Liver (tissue), 9 donors: ENCODE data around the gene CHTOP. TPM values are rescaled to one million over a fixed set of nuclear protein-coding genes. Genes with fewer than 3 reads are reported as not detected.

Experiments used
- DNase-seq: peaks from one replicate; pipeline ENCODE4 v3.0.0-alpha.2; 2017; ENCODE audit warnings: low spot score
- H3K27ac ChIP-seq, 2 donors: one replicate each; pipeline ENCODE4 v1.7.0; 2013; ENCODE audit warnings: inconsistent platforms in 2 of 2, low read length in 2 of 2, control low read depth in 1 of 2, low read depth in 1 of 2, mild to moderate bottlenecking in 1 of 2
- H3K27me3 ChIP-seq, 4 donors: one replicate each; pipeline versions ENCODE4 v1.6.1 to v1.7.0; 2013; ENCODE audit warnings: low read length in 3 of 4, inconsistent platforms in 1 of 4, mild to moderate bottlenecking in 1 of 4, moderate library complexity in 1 of 4; ENCODE audit not compliant: control insufficient read depth in 4 of 4, insufficient read depth in 4 of 4
- H3K36me3 ChIP-seq, 4 donors: one replicate each; pipeline versions ENCODE4 v1.6.1 to v1.7.0; 2013; ENCODE audit warnings: low read length in 3 of 4, mild to moderate bottlenecking in 3 of 4, low read depth in 1 of 4, moderate library complexity in 1 of 4; ENCODE audit not compliant: control insufficient read depth in 4 of 4, insufficient read depth in 3 of 4
- H3K4me1 ChIP-seq, 4 donors: one replicate each; pipeline versions ENCODE4 v1.6.1 to v1.7.0; 2013; ENCODE audit warnings: low read length in 3 of 4, mild to moderate bottlenecking in 3 of 4, moderate library complexity in 1 of 4; ENCODE audit not compliant: control insufficient read depth in 4 of 4, insufficient read depth in 4 of 4
- H3K4me3 ChIP-seq, 3 donors: one replicate each; pipeline versions ENCODE4 v1.6.1 to v1.7.0; 2013; ENCODE audit warnings: low read length in 3 of 3, control low read depth in 1 of 3, low read depth in 1 of 3, mild to moderate bottlenecking in 1 of 3
- H3K9ac ChIP-seq, 2 donors: one replicate each; pipeline ENCODE4 v1.7.0; 2013; ENCODE audit warnings: low read length in 2 of 2, mild to moderate bottlenecking in 2 of 2, moderate library complexity in 2 of 2, control low read depth in 1 of 2, low read depth in 1 of 2
- H3K9me3 ChIP-seq, 4 donors: one replicate each; pipeline versions ENCODE4 v1.6.1 to v1.7.0; 2013; ENCODE audit warnings: low read length in 3 of 4; ENCODE audit not compliant: control insufficient read depth in 4 of 4
- EGR1 ChIP-seq, 2 donors: IDR thresholded peaks; 2 replicates each; pipeline ENCODE4 v1.6.1; 2016 to 2018; ENCODE audit warnings: antibody characterized with exemption in 2 of 2, low read depth in 2 of 2
- FOXA1 ChIP-seq: IDR thresholded peaks from 2 replicates; pipeline ENCODE4 v1.6.1; 2016; ENCODE audit warnings: antibody characterized with exemption
- FOXA2 ChIP-seq: IDR thresholded peaks from 2 replicates; pipeline ENCODE4 v1.6.1; 2016; ENCODE audit warnings: antibody characterized with exemption
- GABPA ChIP-seq, 2 donors: IDR thresholded peaks in 1 of 2; conservative IDR thresholded peaks in 1 of 2; 2 replicates each; pipeline ENCODE4 v1.6.1; 2016; ENCODE audit warnings: antibody characterized with exemption in 2 of 2, mild to moderate bottlenecking in 1 of 2, moderate library complexity in 1 of 2
- HNF4A ChIP-seq, 2 donors: conservative IDR thresholded peaks; 2 replicates each; pipeline ENCODE4 v1.6.1; 2016; ENCODE audit warnings: antibody characterized with exemption in 2 of 2, mild to moderate bottlenecking in 2 of 2
- HNF4G ChIP-seq: IDR thresholded peaks from 2 replicates; pipeline ENCODE4 v1.6.1; 2016; ENCODE audit warnings: antibody characterized with exemption
- JUND ChIP-seq, 2 donors: IDR thresholded peaks; 2 replicates each; pipeline ENCODE4 v1.6.1; 2016; ENCODE audit warnings: antibody characterized with exemption in 2 of 2
- MAX ChIP-seq: IDR thresholded peaks from 2 replicates; pipeline ENCODE4 v1.6.1; 2016; ENCODE audit warnings: antibody characterized with exemption
- NR2F2 ChIP-seq: IDR thresholded peaks from 2 replicates; pipeline ENCODE4 v1.6.1; 2016; ENCODE audit warnings: antibody characterized with exemption
- RAD21 ChIP-seq, 2 donors: IDR thresholded peaks; 2 replicates each; pipeline ENCODE4 v1.6.1; 2016; ENCODE audit warnings: antibody characterized with exemption in 2 of 2, mild to moderate bottlenecking in 2 of 2
- REST ChIP-seq: IDR thresholded peaks from 2 replicates; pipeline ENCODE4 v1.6.1; 2016; ENCODE audit warnings: antibody characterized with exemption, mild to moderate bottlenecking
- RXRA ChIP-seq, 2 donors: IDR thresholded peaks; 2 replicates each; pipeline ENCODE4 v1.6.1; 2017 to 2018; ENCODE audit warnings: antibody characterized with exemption in 2 of 2, mild to moderate bottlenecking in 1 of 2
- SP1 ChIP-seq: IDR thresholded peaks from 2 replicates; pipeline ENCODE4 v1.6.1; 2018; ENCODE audit warnings: antibody characterized with exemption, mild to moderate bottlenecking
- TAF1 ChIP-seq: conservative IDR thresholded peaks from 2 replicates; pipeline ENCODE4 v1.6.1; 2016; ENCODE audit warnings: antibody characterized with exemption, mild to moderate bottlenecking
- ZBTB33 ChIP-seq: IDR thresholded peaks from 2 replicates; pipeline ENCODE4 v1.6.1; 2016; ENCODE audit warnings: antibody characterized with exemption
- WGBS: extraction: QIAGEN DNeasy Blood & Tissue Kit; methylation state at CpG from one replicate; pipeline ENCODE4 v1.1.7; 2013; 5-methylcytosine and 5-hydroxymethylcytosine counted together
- polyA plus RNA-seq, 2 donors: library from polyadenylated mRNA; stranded (reverse) in 1 of 2; unstranded in 1 of 2; fragments of 200-250 nt in 1 of 2; fragments of >200 nt in 1 of 2; fragmentation: Nextera tagmentation in 1 of 2; extraction: Ambion mirVana in 1 of 2; gene quantifications; one replicate each; pipeline versions ENCODE4 v1.2.1 to v1.2.3, GENCODE V29; 2013 to 2015
- total RNA-seq, 2 donors: library from RNA; depleted of rRNA; stranded (reverse); fragments of >200 nt; gene quantifications; one replicate each; pipeline ENCODE4 v1.2.3, GENCODE V29; 2014
- TF ChIP-seq, protein P1 (sequence below): IDR thresholded peaks from 2 replicates; pipeline ENCODE4 v1.6.1; 2016; ENCODE audit warnings: antibody characterized with exemption
- TF ChIP-seq, protein P2 (sequence below): fragments of 150-350 bp; IDR thresholded peaks from 2 replicates; pipeline ENCODE4 v1.5.1; 2017; ENCODE audit warnings: improper control_type of control experiment, low read depth, low read length; ENCODE audit not compliant: missing input control
- donor health status: healthy.
- donor health status: healthy.
- donor health status: healthy.
- donor health status: healthy.
- donor health status: healthy.

CHTOP gene
- total and polyA plus RNA-seq, 4 donors, result 16.4 to 30.9 (median 24.3) TPM

GRCh38 chr1:153652805-153653500 lies 19.1 kb downstream of the CHTOP start:
- TF ChIP-seq, protein P1, sequence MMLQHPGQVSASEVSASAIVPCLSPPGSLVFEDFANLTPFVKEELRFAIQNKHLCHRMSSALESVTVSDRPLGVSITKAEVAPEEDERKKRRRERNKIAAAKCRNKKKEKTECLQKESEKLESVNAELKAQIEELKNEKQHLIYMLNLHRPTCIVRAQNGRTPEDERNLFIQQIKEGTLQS, result no peak
- TF ChIP-seq REST (no peak), FOXA1 (no peak), GABPA (IDR thresholded peaks at IDR 0.05 in 1 of 2, conservative IDR thresholded peaks at IDR 0.05 in 1 of 2) (no peak), TAF1 (no peak), EGR1 (IDR thresholded peaks at IDR 0.05; ENCODE audit: low read depth in 2 of 2) (no peak), HNF4A (conservative IDR thresholded peaks at IDR 0.05) (no peak), FOXA2 (no peak), MAX (no peak), RXRA (IDR thresholded peaks at IDR 0.05) (no peak), HNF4G (no peak), NR2F2 (no peak), RAD21 (IDR thresholded peaks at IDR 0.05) (no peak), JUND (IDR thresholded peaks at IDR 0.05) (no peak), SP1 (no peak)
- TF ChIP-seq, protein P2, sequence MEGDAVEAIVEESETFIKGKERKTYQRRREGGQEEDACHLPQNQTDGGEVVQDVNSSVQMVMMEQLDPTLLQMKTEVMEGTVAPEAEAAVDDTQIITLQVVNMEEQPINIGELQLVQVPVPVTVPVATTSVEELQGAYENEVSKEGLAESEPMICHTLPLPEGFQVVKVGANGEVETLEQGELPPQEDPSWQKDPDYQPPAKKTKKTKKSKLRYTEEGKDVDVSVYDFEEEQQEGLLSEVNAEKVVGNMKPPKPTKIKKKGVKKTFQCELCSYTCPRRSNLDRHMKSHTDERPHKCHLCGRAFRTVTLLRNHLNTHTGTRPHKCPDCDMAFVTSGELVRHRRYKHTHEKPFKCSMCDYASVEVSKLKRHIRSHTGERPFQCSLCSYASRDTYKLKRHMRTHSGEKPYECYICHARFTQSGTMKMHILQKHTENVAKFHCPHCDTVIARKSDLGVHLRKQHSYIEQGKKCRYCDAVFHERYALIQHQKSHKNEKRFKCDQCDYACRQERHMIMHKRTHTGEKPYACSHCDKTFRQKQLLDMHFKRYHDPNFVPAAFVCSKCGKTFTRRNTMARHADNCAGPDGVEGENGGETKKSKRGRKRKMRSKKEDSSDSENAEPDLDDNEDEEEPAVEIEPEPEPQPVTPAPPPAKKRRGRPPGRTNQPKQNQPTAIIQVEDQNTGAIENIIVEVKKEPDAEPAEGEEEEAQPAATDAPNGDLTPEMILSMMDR, result no peak
- H3K36me3 ChIP-seq, result no peaks in the 10 kb centered on the region
- peaks cover 1 to 14% (median 10%) of the 10 kb centered on the region in 4 donors for H3K4me1 ChIP-seq
- DNase-seq, result no peak
- no peak overlapping the region for H3K27ac ChIP-seq
- no peak overlapping the region for H3K4me3 ChIP-seq
- 62% methylated on average over 3 of the region's 3 CpGs for WGBS
- H3K27me3 ChIP-seq, result no peaks in the 10 kb centered on the region
- no peak overlapping the region for H3K9ac ChIP-seq
- H3K9me3 ChIP-seq, result no peaks in the 10 kb centered on the region

DNA sequence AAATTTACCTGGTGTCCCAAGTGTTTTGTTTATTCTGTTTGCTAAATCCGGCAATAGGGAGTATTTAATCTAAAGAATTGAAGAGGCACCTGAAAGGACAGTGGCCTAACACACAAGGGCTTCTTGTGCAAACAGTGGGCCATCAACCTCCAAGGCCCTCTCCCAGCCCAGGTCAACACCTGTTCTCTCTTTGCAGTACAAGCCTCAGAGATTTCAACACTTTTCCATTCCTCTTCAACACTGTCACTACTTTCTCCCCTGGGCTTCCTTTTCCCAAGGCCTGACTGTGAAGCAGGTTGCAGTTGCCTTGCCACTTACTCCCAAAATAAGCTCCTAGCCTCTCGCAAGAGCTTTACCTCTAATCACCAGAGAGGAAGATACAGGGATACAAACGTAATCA lies 21.5 kb downstream of the CHTOP start:
- Histone ChIP-seq H3K27ac (no peak overlapping the region), H3K27me3 (no peaks in the 10 kb centered on the region), H3K9ac (no peak overlapping the region), H3K4me3 (no peak overlapping the region), H3K36me3 (no peaks in the 10 kb centered on the region), H3K9me3 (no peaks in the 10 kb centered on the region), H3K4me1 (peaks cover 1 to 12% (median 9%) of the 10 kb centered on the region in 4 donors)
- no peak for DNase-seq
- 84% methylated on average over 3 of the region's 3 CpGs for WGBS
- TF ChIP-seq RXRA (IDR thresholded peaks at IDR 0.05) (no peak), FOXA2 (no peak), SP1 (no peak), HNF4A (conservative IDR thresholded peaks at IDR 0.05) (no peak), ZBTB33 (no peak), TAF1 (no peak), MAX (no peak), FOXA1 (no peak), GABPA (IDR thresholded peaks at IDR 0.05 in 1 of 2, conservative IDR thresholded peaks at IDR 0.05 in 1 of 2) (no peak), REST (no peak)
